ENCODE measurements around the gene TOX2. TPM values are rescaled to one million over a fixed set of nuclear protein-coding genes. Genes with fewer than 3 reads are reported as not detected.

TOX2 gene
- total RNA-seq, 1 donor from 2014 or later: 3.9 TPM

DNA sequence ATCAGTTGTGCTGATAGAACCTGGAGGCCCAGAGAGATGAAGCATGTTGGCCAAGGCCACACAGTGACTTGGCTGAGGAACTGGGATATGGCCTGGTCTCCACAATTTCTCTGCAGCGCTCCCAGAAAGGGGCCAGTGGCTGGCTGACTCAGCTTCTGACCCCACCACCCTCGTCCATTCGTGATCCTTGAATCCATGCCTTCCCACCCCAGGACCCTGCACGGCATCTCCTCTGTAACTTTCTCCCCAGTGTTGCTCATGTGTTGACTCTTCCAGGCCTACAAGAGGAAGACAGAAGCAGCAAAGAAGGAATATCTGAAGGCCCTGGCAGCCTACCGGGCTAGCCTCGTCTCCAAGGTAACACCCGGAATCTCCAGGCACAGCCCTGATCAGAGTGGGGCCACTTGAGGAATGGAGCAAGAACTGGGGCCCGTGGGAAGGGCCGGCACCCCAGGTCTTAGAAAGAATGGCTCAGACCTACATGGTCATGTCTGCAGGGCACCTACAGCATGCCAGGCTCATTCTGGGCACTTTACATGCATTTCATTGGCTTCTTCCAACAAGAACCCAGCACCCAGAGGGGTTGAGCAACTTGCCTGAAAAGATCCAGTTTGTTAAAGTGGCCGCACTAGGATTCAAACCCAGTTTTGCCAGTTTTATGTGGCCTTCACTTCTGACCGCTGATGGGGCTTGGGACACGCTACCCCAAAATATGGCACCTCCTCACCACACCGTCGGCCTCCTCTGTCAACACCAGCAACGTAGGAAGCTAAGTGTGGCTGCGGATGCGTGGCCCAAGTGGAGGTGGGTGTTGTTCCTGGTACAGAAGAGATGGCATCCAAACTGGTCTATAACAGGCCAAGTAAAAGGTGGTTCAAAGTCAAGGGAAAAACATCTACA is 150.1 kb downstream of the TOX2 start:
- DNase-seq (ENCODE audit: low spot score): peak; percentile 29

DNA sequence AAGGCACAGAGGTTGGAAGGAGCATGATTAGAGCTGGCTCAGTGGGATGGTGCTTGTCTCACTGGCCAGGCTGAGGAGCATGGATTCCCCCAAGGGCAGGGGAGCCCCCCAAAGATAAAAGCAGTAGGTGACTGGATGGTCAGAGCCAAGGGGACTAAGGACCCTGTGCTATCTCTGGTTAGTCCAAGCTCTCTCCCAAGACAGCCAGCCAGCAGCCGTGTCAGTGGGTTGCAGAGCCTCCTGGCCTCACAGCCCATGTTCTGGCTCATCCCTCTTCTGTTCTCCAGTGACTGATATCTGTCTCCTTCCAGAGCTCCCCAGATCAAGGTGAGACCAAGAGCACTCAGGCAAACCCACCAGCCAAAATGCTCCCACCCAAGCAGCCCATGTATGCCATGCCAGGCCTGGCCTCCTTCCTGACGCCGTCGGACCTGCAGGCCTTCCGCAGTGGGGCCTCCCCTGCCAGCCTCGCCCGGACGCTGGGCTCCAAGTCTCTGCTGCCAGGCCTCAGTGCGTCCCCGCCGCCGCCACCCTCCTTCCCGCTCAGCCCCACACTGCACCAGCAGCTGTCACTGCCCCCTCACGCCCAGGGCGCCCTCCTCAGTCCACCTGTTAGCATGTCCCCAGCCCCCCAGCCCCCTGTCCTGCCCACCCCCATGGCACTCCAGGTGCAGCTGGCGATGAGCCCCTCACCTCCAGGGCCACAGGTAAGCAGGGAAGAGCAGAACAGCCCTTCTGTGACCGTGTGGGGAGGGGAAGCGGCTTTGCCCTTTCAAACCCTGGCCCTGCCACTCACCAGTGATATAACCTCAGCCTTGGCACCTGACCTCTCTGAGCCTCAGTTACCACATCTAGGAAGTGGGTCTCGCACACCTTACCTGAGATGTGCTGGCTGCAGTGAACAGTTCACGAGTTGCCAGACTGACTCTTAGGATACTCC is 151.0 kb downstream of the TOX2 start:
- peak; percentile 29 for DNase-seq (ENCODE audit: low spot score)

DNA sequence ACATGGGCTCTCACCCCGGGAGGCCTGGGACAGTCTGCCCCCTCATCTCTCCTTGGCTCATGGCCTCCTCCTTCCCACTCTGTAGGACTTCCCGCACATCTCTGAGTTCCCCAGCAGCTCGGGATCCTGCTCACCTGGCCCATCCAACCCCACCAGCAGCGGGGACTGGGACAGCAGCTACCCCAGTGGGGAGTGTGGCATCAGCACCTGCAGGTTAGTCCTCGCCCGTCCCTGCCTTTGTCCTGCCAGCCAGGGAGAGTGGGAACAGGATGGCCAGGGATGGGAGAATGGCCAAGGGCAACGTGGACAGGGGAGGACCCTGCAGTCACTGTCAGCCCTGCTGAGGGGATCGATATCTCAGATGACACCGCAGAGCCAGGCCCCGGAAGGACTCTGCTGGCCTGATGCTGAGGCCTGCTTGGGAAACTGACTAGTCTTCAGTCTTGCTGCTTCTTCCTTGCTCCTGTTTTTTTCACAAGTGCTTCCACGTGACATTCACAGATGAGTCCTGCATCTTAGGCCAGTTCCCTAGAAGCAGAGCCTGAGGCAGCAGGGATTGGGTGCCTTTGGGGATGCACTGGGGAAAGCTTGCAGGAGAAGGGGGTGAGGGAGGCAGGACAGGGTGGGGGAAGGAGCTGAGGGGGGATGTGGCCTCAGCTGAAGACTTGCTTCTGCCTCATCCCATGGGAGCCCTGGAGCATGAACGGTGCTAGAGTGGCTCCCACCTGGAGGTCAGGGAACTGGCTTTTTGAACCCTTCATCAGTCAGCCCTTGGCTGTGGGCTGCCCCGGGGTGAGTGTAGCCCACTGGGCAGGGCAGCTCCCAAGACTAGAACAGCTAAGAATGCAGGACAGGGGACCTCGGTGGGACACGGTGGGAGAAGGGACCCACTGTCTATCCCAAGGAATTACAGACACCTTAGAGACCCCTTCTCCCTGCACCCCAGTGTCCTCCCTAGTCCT is 152.3 kb downstream of the TOX2 start:
- DNase-seq (ENCODE audit: low spot score): no peak

DNA sequence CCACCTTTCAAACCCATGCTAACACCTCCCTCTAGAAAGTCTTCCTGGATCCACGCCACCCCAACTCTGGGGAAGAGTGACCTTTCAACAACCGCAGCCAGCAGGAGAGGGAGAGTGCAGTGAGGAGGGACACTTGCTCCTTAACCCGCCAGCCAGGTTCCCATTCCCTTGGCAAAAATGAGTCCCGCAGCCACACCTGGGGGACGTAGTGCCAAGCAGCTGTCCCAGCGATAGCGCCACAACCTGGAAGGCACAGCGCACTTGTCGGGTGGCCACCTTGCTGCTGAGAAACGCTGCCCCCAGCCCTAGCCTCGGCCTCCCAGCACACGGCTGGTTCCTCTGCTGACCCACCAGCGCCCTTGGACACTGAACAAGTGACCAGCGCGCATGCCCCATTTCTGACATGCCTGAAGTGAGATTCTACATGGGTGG is 153.0 kb downstream of the TOX2 start:
- no peak for DNase-seq (ENCODE audit: low spot score)

DNA sequence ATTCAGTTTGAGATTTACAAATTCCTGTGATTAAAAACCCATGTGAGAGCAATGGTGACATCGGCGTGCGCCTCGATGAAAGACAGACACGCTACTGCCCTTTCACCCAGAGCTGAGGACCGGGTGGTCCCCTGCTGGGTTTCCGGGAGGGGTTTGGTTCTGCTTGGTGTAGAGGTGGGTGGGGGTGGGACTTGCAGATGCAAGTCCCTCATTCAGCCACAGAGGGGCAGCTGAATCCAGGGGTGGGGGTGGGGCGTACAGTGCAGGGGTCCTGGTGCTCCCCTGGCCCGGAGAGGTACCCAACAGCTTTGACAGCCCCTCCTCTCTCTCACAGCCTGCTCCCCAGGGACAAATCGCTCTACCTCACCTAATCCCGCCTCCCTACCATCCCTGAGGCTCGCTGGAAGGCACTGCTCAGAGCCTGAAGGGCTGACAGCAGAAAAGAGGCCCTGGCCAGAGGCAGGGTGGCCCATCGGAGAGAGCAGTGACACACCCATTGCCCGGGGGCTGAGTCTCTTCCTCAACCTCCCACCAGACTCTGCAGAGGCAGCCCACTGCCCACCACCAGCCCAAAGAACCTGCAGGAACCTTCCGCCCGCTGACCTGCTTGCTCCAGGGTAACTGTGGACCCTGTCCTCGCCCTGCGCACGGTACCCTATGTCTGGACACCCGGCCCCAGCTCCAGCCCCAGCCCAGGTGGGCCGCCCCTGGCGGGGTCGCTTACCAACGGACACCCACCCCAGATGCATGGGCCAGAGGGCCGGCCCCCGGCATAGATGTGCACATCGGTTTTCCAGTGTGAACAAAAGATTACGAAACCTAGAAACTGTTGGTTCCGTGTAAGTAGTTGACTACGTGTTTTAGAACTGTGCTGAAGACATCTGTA is 153.9 kb downstream of the TOX2 start:
- DNase-seq (ENCODE audit: low spot score): peak; percentile 41

DNA sequence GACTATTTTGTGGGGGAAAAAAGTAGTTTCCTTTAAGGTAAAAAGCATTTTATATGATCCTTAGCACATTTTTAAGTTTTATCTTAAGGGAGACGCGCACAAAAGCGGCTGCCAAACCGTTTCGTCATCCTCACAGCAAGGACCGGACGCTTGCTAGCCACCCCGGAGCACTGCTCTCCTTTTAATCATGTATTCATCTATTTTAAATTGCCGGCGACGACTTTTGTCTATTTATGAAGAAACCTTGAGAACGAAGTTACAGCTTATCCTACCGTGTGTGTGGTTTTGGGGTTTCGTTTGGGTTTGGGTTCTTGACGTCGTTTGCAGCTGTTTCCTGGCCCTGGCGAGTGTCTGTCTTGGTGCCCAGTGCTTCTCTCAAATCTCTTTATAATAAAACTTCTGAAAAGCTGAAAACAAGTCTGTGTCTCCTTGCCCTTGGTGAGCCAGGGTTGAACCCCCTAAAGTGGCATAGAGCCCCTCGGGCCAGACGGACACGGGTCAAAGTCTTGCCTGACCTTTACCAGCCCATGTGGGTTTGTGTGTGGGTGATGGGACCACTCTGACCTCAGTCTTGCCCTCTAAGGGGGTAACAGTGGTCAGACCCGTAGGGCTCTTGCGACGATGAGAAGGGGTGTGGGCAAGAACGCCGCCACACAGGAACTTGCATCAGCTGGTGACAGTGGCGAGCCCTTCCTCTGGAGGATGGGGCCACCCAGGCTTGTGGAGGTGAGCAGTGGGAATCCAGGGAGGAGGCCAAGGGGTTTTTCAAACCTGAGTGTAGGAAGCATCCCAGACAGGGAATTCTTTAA is 154.8 kb downstream of the TOX2 start:
- DNase-seq (ENCODE audit: low spot score): peak; percentile 41

DNA sequence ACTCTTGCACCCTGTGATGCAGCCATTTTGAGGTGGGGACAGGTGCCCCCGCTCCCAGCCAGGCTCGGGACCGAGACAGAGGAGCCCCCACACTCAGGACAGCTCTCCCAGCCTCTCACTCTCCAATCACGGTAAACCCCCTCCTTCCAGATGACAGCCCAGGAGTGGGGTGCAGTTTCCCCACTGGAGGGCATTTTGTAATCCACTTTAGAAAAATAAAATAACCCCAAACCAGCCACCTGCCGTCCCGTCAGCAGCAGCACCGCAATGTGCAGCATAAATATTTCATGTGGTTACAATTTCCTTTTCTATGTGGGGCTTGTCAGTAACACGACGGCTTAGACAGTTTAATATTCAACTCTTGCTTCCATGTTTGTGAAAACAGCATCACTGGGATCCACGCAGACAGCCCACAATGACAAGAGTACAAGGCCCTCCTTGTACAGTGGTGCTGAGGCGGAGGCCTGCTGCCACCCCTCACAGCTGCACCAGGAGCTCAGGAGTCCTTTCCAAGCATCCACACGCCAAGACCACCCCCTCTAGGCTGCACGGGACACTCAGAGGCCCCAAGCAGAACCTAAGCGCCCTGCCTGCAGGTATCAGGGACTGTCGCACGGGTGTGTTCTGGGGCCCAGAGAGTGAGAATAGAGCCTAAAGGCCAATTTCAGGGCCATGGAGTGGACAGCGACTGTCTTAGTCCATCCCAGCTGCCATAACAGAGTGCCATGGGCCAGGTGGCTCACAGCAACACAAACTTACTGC is 155.7 kb downstream of the TOX2 start:
- DNase-seq (ENCODE audit: low spot score): peak; percentile 23

DNA sequence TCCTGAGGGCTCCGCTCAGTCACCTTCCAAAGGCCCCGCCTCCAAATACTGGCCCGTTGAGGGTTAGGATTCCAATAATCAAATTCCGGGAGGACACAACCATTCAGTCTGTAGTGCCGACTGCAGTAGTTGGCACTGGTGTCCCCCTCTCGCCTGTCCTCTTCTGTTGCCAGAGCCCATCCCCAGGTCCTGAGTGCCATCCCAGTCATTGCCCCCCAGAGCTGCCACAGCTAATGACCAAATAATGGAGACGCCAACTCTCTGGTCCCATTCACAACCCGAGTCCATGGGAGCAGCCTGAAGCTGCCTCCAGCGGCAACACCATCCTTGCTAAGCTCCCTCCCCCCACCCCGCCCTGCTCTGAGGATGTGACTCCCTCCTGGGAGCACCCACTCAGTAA is 156.4 kb downstream of the TOX2 start:
- DNase-seq (ENCODE audit: low spot score): peak; percentile 29

DNA sequence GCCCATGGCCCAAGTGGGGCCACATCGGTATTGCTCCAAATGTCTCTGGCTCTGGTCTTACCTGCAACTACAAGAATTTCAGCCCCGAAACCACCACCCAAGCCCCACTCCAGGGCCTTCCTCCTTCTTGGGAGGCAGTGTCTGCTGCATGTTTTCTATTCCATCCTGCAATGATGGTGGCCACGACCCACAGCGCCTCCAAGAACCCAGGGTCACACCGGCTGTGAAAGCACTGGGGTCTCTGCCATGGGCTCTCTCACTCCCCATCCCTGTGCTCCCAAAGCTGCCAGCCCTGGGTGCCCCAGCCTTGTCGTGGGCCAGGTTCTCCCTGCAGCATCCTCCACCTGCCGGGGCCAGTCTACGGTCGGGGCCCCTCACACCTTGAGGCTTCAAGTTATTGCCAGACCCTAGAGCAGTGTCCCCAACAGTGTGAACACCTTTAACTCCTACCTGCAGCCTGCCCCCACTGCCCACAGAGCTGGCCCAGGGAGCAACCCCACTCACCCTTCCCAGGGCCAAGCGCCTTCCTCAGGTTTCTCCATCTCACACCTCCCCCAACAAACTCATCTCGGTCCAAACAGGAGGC is 157.0 kb downstream of the TOX2 start:
- peak; percentile 36 for DNase-seq (ENCODE audit: low spot score)

DNA sequence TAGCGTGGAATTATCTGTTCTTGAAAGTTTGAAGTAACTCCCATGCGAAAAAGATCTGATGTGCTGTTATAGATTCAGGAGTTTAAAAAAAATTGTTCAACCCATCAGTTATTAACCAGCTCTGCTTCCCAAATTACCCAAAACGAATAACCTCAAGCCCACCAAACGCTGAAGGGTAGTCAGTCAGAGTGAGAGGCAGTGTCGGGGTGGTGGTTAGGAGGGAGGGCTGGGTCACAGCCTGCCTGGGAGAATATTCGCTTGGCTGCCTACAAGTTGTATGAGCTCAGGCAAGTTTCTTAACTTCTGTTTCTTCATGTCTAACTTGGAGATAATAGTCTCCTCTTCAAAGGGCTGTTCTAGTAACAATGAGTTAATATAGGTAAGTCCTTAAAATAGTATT is 157.7 kb downstream of the TOX2 start:
- peak; percentile 18 for DNase-seq (ENCODE audit: low spot score)

DNA sequence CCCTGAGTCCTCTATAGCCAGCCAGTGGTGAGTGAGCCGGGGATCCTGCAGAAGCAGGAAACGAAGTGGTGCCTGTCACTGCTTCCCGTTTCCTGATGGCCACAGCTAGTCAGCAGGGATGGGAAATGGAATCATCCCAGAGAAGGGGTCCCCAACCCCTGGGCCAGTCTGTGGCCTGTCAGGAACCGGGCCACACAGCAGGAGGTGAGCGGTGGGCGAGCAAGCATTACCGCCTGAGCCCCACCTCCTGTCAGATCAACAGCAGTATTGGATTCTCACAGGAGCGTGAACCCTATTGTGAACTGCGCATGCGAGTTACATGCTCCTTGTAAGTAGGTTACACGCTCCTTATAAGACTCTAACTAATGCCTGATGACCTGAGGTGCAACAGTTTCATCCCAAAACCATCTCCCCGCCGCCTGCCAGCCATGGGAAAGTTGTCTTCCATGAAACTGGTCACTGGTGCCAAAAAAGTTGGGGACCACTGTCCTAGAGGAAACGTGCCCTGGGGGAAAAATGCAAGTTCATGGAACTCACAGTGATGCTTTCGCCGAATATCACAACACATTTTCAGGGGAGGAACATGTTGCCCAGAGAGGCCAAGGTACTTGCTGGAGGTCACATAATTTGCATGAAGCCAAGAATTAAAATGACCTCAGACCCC is 158.5 kb downstream of the TOX2 start:
- peak; percentile 35 for DNase-seq (ENCODE audit: low spot score)

DNA sequence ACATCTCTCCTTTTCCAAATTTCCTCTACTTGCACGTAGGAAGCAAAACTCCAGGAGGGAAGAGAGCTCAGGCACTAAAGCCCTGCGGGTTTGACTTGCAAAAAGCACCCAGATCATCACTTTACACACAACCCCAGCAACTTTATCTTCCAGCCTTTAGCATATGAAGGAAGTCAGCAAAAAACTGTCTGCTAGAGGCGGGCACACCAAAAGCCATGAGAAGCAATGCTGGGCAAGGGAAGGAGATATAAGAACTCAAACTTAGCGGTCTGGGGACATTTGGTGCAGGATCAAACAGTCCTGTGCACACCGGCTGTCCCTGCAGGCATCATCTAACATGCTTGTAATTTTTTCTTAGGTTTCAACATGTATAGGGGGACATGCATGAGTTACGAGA is 159.0 kb downstream of the TOX2 start:
- peak; percentile 19 for DNase-seq (ENCODE audit: low spot score)

DNA sequence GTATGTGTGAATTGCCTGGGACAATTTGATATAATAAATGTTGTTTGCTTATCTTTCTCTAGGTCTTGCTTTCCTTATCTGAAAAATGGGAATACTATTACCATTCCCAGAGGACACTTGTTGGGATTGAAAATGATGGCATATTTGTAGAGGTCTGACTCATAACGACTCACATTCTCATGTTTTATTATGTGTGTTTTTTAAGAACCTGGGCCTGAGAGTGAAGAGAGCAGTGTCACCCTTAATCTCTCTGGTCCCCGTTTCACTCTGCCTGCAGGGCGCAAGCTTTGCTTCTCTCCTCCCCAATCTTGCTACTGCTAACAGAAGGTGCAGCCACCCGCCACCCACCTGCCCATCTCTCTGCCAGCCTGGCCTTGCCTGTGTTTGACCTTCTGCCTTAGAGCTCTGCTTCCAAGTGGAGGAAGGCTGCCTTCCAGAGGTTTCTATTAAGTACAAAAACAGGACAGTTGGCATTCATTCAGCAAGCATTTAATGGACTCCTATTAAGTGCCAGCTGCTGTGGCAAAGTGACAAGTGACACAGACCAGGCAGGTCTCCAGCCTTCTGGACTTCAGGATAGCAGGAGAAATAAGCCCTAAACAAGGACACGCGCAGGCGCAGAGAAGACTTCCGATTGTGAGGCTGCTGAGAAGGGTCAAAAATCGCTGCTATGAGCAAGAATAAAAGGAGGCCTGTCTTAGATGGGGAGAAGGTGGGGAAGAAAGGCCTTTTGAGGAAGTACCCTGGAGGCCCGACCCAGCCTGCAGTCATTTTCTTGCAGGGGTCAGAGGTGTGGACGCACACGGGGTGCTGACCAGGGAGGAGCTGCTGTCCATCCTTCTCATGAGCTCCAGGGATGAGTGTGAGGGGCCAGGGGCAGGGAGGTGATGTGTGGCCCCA is 159.8 kb downstream of the TOX2 start:
- DNase-seq (ENCODE audit: low spot score): peak; percentile 35

DNA sequence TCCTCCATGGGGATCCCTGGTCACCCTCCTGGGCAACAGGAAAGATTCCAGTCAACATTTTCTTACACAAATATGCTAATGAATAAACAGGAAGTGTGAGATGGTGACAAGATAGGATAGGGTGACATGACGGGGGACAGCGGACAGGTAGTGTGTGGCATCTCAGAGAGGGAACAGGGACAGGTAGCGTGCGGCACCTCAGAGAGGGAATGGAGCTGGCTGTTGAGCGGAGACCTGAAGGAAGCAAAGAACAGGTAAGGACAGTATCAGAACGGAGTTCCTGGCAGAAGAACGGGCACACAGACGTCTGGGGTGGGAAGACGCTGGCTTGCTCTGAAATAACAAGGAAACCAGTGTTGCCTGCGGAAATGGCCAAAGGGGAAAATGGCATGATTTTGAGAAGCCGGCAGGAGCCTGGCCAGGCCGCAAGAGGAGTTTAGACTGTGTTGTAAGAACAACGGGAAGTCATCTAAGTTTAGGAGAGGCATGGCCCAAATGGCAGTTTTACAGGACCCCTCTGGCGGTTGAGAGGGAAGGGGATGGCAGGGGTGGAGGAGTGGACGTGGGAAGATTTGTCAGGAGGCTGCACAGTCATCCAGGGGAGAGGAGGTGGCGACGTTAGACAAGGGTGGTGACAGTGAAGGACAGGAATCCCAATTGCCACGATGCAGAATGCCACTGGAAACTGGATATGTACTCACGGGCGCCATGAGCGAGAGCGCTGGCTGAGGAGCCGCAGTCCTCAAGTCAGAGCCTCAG is 160.7 kb downstream of the TOX2 start:
- peak; percentile 34 for DNase-seq (ENCODE audit: low spot score)

DNA sequence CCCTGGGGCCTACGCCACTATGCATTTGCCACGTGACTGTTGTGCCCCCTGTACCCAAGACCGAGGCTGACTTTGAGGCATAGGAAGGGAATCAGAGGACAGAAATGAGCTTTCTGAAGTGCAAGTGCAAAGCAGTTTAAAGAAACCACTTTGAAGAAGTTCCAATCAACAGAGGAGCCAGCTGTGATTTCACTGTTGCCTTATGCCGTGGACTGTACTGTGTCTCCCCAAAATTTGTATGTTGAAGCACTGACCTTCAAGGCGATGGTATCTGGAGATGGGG is 161.2 kb downstream of the TOX2 start:
- peak; percentile 14 for DNase-seq (ENCODE audit: low spot score)

DNA sequence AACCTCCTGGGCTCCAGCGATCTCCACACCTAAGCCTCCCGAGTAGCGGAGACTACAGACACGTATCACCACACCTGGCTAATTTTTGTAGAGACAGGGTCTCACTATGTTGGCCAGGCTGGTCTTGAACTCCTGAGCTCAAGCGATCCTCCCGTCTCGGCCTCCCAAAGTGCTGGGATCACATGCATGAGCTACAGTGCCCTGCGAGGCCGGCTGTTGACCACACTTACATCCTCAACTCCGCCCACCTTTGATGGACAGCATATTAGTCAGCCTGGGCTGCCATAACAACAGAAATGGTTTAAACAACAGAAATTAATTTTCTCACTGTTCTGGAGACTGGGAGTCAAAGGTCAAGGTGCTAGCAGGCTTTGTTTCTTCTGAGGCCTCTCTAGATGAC is 164.6 kb downstream of the TOX2 start:
- DNase-seq (ENCODE audit: low spot score): peak; percentile 22
